Vagina (tissue), 2 donors: ENCODE data around the gene SHTN1.

Source experiments
- CTCF ChIP-seq, 3 experiments: fragments of 450-650 bp in 2 of 3; fragments of 200-600 bp in 1 of 3; sonication (generic) in 1 of 3; IDR thresholded peaks; one replicate each; pipeline ENCODE4 v1.5.1; 2017 to 2019; ENCODE audit warnings: antibody characterized with exemption in 3 of 3, mild to moderate bottlenecking in 2 of 3, moderate library complexity in 2 of 3
- POLR2A ChIP-seq, 2 donors: fragments of 450-650 bp; IDR thresholded peaks; one replicate each; pipeline ENCODE4 v1.6.1; 2017; ENCODE audit warnings: antibody characterized with exemption in 2 of 2, mild to moderate bottlenecking in 2 of 2, moderate library complexity in 2 of 2
- POLR2AphosphoS5 ChIP-seq, 2 donors: sonication (generic); formaldehyde crosslinking; IDR thresholded peaks; one replicate each; pipeline ENCODE4 v1.9.0; 2017; ENCODE audit warnings: antibody characterized with exemption in 2 of 2, mild to moderate bottlenecking in 2 of 2, low read depth in 1 of 2; ENCODE audit not compliant: insufficient read depth in 1 of 2

- TF ChIP-seq CTCF (IDR thresholded peaks at IDR 0.05): no peak
- no peak for TF ChIP-seq POLR2A (IDR thresholded peaks at IDR 0.05)
- TF ChIP-seq POLR2AphosphoS5 (IDR thresholded peaks at IDR 0.05; ENCODE audit: insufficient read depth in 1 of 2, low read depth in 1 of 2): no peak
Measured at GRCh38 chr10:116968331-116968730, 36.7 kb downstream of the SHTN1 start.
